Uterus (tissue), 4 donors: ENCODE data around the gene COL13A1. TPM values are rescaled to one million over a fixed set of nuclear protein-coding genes. Genes with fewer than 3 reads are reported as not detected.

Source experiments
- DNase-seq, 2 donors: peaks; one replicate each; pipeline ENCODE4 v3.0.0-alpha.2; 2019 to 2020
- H3K27ac ChIP-seq, 2 donors: fragments of 200-600 bp; sonication (generic); 1 replicate in 1 of 2; 2 replicates in 1 of 2; pipeline ENCODE4 v1.5.1; 2016 to 2018
- H3K27me3 ChIP-seq, 2 donors: fragments of 200-600 bp; sonication (generic); one replicate each; pipeline ENCODE4 v1.5.1; 2018 to 2019; ENCODE audit warnings: control low read depth in 1 of 2
- H3K36me3 ChIP-seq, 2 donors: fragments of 200-600 bp; sonication (generic); one replicate each; pipeline ENCODE4 v1.5.1; 2019; ENCODE audit warnings: control low read depth in 1 of 2
- H3K4me1 ChIP-seq, 2 donors: fragments of 200-600 bp; sonication (generic); one replicate each; pipeline ENCODE4 v1.5.1; 2018 to 2019; ENCODE audit warnings: control low read depth in 1 of 2
- H3K4me3 ChIP-seq, 2 donors: fragments of 200-600 bp; sonication (generic); 1 replicate in 1 of 2; 2 replicates in 1 of 2; pipeline ENCODE4 v1.5.1; 2018 to 2019; ENCODE audit warnings: mild to moderate bottlenecking in 1 of 2
- H3K9me3 ChIP-seq, 2 donors: fragments of 200-600 bp; sonication (generic); one replicate each; pipeline ENCODE4 v1.5.1; 2019; ENCODE audit warnings: control low read depth in 1 of 2
- CTCF ChIP-seq, 4 experiments: fragments of 200-600 bp in 2 of 4; fragments of 450-650 bp in 2 of 4; sonication (generic) in 2 of 4; IDR thresholded peaks; one replicate each; pipeline ENCODE4 v1.5.1; 2016 to 2019; ENCODE audit warnings: antibody characterized with exemption in 4 of 4, mild to moderate bottlenecking in 2 of 4, moderate library complexity in 1 of 4
- POLR2A ChIP-seq, 2 donors: fragments of 450-650 bp; IDR thresholded peaks; one replicate each; pipeline ENCODE4 v1.6.1; 2016; ENCODE audit warnings: antibody characterized with exemption in 2 of 2, mild to moderate bottlenecking in 1 of 2, moderate library complexity in 1 of 2
- intact Hi-C: fragments of 100-400 bp; cut with DNase I; formaldehyde crosslinking; loops from one replicate; pipeline ENCODE4 v1.15.1; 2023; ENCODE audit warnings: low total_unique reads
- total RNA-seq, 4 donors: library from RNA; depleted of rRNA in 3 of 4; stranded (reverse); fragments of >200 nt in 3 of 4; gene quantifications; one replicate each; pipeline versions ENCODE4 v1.1.0 to v1.2.4, GENCODE V29; 2014 to 2023
- donor health status: DM: yes; HTN: yes; CAD: no.

Gene COL13A1
- total RNA-seq, 4 donors from 2014 or later, result 2.1 to 13.9 (median 3.6) TPM; not detected in 1

- H3K4me1 ChIP-seq, result peaks cover 0 to 1% of the 10 kb centered on the region in 2 donors
- no peaks in the 10 kb centered on the region for H3K9me3 ChIP-seq
- H3K36me3 ChIP-seq, result no peaks in the 10 kb centered on the region
- no peaks in the 10 kb centered on the region for H3K27me3 ChIP-seq
- TF ChIP-seq CTCF (IDR thresholded peaks at IDR 0.05) (no peak), POLR2A (IDR thresholded peaks at IDR 0.05) (no peak)
- intact Hi-C loops, result loop anchor here (10.0 kb wide), 1 partner anchor 133 kb away; no protein-coding TSS in a partner anchor
- no peak overlapping the region for H3K4me3 ChIP-seq
- DNase-seq, result no peak
- no peak overlapping the region for H3K27ac ChIP-seq
Observed at GRCh38 chr10:69918036-69918435, 116.3 kb downstream of the COL13A1 start.

- Histone ChIP-seq H3K36me3 (no peaks in the 10 kb centered on the region), H3K9me3 (no peaks in the 10 kb centered on the region), H3K4me3 (no peak overlapping the region), H3K27ac (no peak overlapping the region), H3K27me3 (no peaks in the 10 kb centered on the region), H3K4me1 (no peaks in the 10 kb centered on the region)
- DNase-seq, result no peak
- intact Hi-C loops, result loop anchor here (10.0 kb wide), 1 partner anchor 134 kb away; no protein-coding TSS in a partner anchor
- TF ChIP-seq POLR2A (IDR thresholded peaks at IDR 0.05), result no peak
- TF ChIP-seq CTCF (IDR thresholded peaks at IDR 0.05), result no peak
Observed at GRCh38 chr10:69919250-69919649, 117.5 kb downstream of the COL13A1 start.

GRCh38 chr10:69925111-69925510 is 123.4 kb downstream of the COL13A1 start:
- no peak for DNase-seq
- Histone ChIP-seq H3K4me3 (no peak overlapping the region), H3K4me1 (no peaks in the 10 kb centered on the region), H3K27ac (no peak overlapping the region), H3K27me3 (no peaks in the 10 kb centered on the region), H3K36me3 (no peaks in the 10 kb centered on the region), H3K9me3 (no peaks in the 10 kb centered on the region)
- TF ChIP-seq CTCF (IDR thresholded peaks at IDR 0.05), result no peak
- intact Hi-C loops, result no loop called here

- TF ChIP-seq CTCF (IDR thresholded peaks at IDR 0.05) (no peak), POLR2A (IDR thresholded peaks at IDR 0.05) (no peak)
- Histone ChIP-seq H3K36me3 (no peaks in the 10 kb centered on the region), H3K4me3 (no peak overlapping the region), H3K4me1 (no peaks in the 10 kb centered on the region), H3K27me3 (no peaks in the 10 kb centered on the region), H3K27ac (no peak overlapping the region), H3K9me3 (no peaks in the 10 kb centered on the region)
- DNase-seq, result no peak
- intact Hi-C loops, result no loop called here
Observed at GRCh38 chr10:69928339-69928738, 126.6 kb downstream of the COL13A1 start.

GRCh38 chr10:69929575-69929974 is 127.9 kb downstream of the COL13A1 start:
- no peak for TF ChIP-seq POLR2A (IDR thresholded peaks at IDR 0.05)
- no peak for TF ChIP-seq CTCF (IDR thresholded peaks at IDR 0.05)
- Histone ChIP-seq H3K4me1 (no peaks in the 10 kb centered on the region), H3K36me3 (no peaks in the 10 kb centered on the region), H3K9me3 (no peaks in the 10 kb centered on the region), H3K27me3 (no peaks in the 10 kb centered on the region), H3K4me3 (no peak overlapping the region), H3K27ac (no peak overlapping the region)
- intact Hi-C loops, result no loop called here
- DNase-seq, result no peak
